GM18873 (cell line): ENCODE measurements around the gene SLC49A3.
"Not testable (repeated sequence)": the region's sequence is repeated elsewhere in the genome, so short reads cannot be mapped to it uniquely, and the experiment has no call there.

Experiments used
- ATAC-seq: cut with Tn5 transposase; IDR thresholded peaks from one replicate; pipeline ENCODE4 v1.9.1; 2021; ENCODE audit warnings: mild to moderate bottlenecking, moderate library complexity, moderate number of reproducible peaks; ENCODE audit not compliant: unreplicated experiment, low FRiP score

Gene SLC49A3

GRCh38 chr4:635851-636627 lies 52.9 kb downstream of the SLC49A3 start:
- ATAC-seq = no peak

GRCh38 chr4:635066-635835 lies 53.7 kb downstream of the SLC49A3 start:
- not testable (repeated sequence) for ATAC-seq

- no peak for ATAC-seq
Measured at GRCh38 chr4:634599-634985, 54.4 kb downstream of the SLC49A3 start.

GRCh38 chr4:633976-634598 lies 54.9 kb downstream of the SLC49A3 start:
- no peak for ATAC-seq

GRCh38 chr4:633406-633805 lies 55.5 kb downstream of the SLC49A3 start:
- no peak for ATAC-seq

GRCh38 chr4:632926-633325 lies 56.0 kb downstream of the SLC49A3 start:
- ATAC-seq = no peak

GRCh38 chr4:632196-632790 lies 56.7 kb downstream of the SLC49A3 start:
- no peak for ATAC-seq
